NCI-H1092 treated with DMSO at 0.1 percent for 48 hours (cell line): ENCODE measurements around the gene ZIC4.

Experiments
- DNase-seq: peaks from one replicate; lab custom pipeline; 2025; lab: John Stamatoyannopoulos, UW

The ZIC4 gene

DNA sequence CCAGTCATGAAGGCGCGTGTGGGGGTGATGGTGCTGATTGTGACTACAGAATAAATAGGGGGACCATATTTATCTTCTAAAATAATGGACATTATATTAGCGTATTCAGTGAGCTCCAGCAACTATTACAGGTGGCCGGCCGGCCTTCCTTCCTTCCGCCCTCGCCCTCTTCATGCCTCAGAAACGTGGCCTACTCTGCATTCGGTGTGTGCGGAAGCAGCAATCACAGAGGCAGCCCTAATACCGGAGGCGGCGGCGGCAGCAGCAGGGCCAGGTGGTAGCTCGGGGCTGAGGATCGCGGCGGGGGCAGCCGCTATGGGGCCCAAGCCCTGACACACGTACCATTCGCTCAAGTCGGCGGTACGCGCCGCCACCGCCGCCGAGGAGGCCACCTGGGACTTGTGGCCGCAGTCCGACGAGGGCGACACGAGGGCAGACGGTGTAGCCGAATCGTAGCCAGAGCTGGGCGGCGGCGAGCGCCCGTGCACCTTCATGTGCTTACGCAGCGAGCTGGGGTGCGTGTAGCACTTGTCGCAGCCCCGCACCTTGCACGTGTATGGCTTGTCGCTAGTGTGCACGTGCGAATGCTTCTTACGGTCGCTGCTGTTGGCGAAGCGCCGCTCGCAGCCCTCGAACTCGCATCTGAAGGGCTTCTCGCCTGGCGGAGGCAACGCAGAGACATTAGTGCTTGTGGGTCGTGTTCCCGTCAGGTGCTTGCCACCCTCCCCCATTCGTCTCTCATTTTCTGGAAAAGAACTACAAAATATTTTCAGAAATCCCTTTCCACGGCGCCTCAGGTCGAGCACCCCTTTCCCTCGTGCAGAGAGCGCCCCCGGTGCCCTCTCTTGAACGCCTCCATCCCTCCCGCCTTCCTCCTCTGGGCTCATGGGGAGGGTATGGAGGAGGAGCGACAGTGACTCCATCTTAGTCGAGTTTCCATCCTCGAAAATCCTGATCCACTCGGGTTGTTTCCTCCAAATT, 15.5 kb downstream of the ZIC4 start:
- no peak for DNase-seq

DNA sequence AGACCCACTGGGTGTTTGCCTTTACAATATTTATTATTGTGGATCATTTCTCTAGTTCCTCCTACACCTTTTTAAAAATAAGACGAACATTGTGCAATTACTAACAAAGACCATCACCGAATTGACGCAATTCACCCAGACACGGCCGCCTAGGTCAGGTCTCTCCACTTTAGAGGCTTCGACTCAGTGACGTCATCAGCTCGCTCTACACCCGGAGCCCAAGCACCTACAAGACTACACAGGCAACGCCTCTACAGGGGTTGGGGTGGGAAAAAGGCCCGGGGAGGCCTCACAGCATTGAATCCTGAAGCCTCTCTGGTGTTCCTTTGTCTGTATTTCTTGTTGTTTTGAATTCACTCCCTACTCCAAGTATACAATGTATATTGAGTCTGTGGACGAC, 16.6 kb downstream of the ZIC4 start:
- no peak for DNase-seq

DNA sequence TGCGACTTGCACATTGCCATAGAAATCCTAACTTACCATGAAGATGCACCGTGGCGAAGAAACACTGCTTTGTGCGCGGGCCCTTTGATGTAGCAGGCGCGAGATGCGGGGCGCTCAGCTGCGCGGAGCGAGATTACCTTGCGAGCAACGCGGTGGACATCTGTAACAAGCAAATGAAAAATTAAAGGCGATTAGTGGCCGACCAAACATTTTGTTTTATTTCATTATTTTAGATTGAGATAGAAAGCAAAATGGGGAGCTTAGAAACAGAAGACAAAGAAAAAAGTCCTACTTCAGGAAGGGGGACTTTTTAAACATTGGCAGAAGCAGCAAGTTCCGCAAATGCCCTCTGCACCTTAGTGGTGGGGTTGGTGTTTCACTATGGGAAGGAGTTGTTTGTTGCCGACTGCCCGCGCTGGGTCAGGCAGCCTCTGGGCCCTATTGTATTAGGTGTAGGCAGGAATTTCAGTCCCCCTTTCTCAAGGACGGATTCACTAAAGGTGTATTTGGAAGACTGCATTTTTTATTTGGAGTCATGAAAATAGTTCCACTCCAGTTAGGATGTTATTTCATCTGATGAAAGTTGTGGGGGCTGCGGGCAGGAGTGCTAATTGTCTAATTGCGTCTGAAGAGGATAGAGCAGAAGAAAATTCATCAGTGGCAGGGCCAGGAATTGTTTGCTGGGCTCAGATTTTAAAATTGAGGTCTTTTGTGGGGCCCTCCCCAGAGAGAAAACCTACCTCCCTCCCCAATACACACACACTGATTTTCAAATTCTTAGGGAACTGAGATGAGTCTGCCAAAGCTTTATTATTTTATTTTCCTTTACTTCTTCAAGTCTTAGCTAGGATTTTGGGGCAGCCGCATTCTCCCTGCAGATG, 17.4 kb downstream of the ZIC4 start:
- DNase-seq, result no peak

DNA sequence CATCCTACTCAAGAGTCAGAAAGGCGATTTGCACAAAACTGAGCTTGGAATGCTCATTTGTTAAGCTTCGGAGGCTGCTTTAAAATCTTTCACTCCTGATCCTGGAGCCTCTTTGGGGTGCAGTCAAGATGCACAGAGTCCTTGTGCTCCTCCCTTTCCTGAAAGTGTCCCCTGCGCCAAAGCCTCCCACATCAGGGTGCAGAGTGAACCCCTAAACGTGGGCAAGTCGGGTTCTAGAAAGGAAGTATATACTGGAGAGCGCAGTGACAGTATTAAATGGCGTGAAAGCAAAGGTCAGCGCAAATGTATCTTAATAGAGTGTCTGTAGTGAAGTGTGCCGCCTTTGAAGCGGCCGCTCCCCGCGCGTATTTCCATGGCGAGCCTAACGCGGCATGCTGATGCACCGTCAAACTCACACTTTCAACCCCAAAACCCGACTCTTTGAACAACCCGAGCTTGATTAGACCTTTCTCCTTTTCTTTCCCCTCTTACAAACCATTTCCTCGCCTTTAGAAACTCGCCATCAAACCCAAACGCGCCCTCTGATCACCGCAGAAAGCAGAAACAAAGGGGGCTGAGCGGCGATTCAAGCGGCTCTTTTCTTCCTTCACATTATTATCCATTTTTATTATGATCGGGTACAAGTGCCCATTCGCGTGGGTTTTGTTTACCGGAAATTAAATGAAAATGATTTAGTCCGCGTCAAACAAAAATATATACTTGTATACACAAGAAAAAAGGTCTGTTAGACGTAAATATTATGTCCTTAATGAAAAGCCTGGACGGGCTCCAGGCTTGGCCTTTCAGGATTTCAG, 18.3 kb downstream of the ZIC4 start:
- DNase-seq, result no peak

DNA sequence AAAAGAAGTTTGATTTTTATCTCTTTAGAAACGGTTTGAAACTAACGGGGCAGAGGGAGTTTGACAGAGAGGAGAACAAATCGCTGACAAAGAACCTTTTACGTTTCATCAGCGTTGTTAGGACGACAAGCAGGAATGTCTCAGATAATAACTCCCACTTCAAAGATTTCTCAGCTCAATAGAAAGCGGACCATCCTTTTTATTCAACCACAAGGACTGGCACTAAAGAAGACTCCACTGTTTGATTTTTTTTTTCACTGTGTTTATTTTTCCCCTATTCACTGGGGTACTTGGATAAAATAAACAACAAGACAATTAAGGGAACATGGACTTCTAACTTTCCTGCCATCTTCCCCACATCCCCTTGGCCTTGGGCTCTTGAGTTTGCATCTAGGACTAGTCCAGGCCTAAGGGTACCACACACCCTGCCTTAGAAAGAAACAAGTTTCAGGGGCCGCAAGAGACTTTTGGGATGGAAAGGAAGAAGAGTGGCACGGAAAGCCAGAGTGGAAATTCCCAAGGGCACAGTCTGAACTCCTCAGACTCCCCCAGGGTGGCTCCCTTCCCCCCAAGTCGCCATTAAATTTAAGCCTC, 19.0 kb downstream of the ZIC4 start:
- no peak for DNase-seq

DNA sequence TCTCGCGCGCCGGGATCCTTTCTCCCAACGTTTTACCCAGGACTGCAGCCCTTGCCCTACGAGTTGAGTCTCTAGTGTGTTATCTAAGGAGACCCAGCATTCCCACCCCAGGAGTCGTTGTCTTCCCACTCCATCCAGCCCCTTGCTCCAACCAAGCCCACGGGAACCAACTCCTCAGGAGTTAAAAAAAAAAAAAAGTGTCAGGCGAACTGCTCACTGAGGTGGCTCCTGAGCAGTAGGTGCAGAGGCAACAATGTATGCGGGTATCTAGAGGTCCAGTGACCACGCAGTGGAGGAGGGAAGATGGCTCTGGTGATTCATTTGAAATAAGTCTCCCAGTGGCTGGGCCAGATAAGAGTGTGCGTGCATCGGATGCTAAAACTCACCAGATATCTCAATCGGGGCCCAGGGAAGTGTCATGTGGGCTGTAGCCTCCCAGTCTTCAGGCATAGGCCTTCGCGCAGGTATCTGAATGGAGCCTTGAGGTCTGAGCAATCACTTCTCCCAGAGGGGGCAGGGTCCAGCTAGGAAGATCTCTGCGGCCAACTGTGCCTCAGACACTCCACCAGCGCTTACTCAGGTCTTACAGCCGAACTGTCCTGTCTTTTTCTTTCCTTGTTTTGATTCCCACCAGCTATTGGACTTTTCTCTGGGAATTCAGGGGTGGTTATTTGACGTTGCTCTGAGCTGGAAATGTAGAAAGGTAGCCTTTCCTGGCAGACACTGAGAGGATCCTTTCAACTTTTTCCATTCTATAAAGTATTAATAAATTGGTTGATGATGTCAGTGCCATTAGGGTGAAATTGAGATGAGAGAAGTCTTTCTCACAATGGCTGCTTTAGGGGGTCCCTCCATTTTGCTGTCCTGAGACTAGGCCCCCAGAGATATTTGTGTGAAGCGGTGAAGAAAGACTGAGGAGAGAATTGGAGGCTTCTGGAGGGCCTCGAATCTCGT, 21.0 kb downstream of the ZIC4 start:
- no peak for DNase-seq

DNA sequence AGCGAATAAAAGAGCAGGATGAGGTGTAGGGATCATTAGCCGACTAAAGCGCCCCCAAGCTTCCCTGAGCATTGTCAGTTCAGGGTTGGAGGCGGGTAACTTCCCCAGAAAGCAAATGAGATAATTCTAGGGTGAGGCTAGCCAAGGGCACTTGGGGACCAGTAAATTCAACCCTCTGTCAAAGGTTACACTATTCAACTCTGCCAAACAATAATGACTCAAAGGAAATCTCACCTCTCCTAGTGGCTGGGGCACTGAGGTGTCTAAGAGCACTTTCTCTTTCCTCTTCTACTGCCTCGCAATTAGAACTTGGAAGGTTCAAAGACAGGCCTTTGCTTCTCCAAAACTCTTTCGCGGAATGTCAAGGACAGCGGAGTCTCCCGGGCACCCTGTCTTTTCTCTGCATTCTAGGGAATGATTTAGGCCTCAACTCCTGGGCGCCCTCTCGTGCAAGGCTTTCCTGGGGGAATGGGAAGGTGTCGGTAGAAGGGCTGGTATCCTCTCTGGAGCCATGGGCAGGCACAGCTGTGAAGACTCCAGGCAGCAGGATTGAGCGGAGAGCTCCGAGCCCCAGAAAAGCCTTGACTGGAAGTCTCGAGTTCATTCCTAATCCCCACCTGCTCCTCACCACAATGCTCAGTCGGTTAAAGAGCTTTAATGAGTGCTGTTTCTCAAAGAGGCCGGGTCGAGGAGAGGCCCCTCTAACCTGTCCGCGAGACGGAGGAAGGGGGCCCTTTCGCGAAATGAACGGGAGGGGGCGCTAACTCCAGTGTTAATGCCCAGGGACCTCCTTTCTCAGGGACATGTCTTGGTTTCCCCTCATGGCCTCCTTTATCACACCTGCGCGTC, 21.9 kb downstream of the ZIC4 start:
- DNase-seq, result no peak

DNA sequence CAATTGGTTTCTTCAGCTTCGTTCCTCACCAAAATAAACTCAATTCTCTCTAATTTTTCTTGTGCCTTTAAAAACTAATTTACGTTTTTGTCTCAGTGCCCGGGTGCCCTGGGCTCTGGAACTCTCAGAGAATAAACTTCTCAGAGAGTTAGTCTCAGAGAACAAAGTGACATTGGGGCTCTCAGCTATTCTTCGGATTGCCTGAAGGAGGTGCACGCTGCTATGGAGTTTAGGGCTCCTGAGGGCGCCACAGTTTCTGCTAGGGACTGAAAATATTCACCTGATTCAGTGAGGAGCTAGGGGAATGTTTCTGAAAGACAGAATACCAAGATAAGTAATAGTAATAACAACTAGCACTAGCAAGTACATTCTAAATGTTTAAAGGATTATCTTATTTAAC, 22.7 kb downstream of the ZIC4 start:
- no peak for DNase-seq

DNA sequence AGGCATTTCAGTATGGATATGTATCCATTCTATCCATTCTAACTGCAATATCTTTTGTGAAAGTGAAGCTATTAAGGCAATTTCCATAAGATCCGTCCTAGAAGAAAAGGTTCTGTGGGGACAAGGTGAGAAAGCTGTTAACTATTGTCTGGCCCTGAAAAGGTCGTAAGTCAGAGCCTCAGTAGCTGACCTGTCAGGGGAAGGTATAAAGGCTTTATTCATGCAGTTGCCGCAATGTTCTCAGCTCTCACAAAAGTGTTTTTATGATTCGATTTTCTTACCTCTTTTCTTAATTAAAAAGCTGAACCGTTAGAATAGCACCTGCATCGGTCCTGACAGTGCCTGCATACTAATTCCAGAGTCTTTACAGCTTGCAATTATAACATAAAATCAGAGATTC, 24.7 kb downstream of the ZIC4 start:
- DNase-seq, result no peak

DNA sequence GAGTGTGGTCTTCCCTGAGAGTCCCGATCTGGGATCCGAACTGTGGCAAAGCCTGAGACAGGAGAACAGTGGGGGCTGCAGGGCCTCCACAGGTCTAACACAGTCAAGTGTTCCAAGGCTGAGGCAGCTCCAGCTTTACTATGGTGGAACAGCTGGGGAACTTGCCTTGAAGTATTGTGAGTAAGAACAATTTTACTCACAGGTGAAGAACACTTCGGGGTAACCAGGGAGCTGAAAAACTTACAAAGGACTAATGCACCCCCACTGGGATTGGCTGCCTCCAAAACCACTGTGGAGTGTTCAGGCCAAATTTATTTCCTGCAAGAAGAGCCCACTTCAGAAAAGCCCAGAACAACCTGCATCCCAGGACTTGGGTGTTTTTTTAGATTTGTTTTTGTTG, 25.4 kb downstream of the ZIC4 start:
- no peak for DNase-seq

DNA sequence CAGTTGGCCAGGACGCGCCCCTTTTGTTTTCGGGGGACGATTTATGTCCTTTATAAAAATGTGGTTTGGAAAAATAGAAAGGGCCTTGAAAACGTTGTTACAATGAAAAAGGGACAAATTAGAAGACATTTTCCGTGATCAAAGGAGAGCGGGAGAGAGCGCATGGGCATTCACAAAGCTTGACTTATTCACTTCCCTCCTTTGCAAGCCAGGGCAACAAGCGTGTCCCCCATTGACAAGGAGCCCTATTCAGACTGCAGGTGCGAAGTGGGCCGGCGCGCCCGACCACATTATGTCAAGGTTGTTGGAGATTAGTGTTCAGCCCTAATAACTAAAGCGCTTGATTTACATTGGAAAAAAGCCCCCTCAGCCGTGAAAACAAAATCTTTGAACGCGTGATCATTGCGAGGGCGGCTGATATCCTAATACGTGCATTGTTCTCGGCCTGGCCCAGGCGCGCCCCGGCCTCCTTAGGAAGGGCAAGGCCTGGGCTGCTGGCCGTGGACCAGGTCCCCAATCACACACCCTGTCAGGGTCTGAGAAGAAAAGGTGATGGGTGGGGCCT, 25.9 kb downstream of the ZIC4 start:
- no peak for DNase-seq

DNA sequence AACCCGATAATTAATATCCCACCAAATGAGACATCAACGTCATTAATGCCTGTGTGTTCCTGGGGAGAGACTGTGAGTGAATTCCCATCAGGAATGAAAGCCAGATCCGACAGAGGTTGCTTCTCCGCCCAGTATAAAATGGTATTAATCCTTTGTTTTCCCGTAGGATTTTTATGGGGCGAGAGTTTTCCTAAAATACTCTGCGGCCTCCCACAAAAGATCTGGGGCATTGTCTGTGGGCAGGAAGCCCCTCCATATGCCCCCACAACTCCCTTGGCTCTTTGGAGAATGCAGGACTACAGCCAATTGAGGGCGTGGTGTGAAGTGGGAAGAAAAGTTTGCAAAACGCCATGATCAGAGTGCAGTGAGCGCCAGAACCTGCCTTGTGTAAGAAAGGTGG, 26.7 kb downstream of the ZIC4 start:
- no peak for DNase-seq

DNA sequence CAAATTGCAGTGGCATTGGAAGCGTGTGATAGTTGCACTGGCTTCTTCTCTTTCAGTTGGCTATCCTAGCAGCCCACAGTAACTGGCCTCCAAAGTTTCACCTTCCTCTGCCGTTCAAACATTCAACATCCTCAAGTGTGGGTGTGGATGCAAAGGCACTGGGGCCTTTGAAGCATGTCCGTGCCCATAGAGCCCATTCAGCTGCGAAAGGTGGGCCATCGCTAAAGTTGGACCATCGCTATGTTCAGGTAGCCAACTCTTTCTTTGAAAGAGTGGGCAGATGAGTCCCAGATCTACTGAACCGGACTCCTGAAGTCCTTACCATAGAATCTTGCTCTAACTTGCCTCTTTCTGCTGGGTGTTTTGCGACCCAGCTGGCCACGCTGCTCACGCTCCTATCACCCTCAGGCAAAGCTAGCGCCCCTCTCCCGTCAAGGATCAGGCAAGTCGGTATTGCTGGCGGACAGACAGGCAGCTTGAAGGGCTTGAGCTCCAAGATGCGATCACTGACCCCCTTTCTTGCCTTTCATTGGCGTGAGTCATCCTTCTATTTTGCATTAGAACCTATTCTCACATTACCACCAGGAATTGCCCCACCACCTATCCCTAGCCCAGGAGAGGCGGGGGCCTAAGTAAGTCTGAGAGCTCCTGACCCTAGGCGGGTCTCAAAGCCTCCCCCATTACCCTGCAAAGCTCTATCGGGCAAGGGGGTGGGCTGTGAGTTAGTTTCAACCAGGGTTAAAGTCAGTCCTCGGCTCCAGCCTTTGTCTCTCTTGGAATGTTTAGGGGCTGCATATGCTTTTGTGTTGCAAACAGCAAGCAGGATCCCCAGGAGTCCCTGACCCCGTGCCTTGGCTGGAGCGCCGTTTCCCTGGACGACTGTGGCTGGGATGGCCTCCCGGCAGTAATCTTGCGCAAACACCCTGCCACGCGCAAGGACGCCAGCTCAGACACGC, 28.7 kb downstream of the ZIC4 start:
- DNase-seq, result no peak

DNA sequence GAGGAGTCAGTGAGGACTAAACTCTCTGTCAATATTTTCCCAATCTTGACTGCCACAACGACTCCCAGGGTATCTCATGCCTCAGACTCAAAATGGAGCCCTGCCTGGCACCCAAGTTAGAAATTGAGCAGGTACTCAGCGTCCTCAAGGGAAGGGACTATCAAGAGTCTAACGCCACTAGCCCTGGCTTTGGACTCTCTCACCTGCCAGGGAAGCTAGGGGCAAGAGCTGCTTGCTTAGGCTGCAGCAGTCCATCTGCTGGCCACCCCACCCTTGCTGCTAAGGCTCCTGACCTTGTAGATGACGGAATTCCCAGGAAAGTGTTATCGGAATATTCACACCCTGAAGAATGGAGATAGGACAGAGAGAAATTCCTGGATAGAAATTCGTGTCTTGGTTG, 33.0 kb downstream of the ZIC4 start:
- DNase-seq, result no peak

DNA sequence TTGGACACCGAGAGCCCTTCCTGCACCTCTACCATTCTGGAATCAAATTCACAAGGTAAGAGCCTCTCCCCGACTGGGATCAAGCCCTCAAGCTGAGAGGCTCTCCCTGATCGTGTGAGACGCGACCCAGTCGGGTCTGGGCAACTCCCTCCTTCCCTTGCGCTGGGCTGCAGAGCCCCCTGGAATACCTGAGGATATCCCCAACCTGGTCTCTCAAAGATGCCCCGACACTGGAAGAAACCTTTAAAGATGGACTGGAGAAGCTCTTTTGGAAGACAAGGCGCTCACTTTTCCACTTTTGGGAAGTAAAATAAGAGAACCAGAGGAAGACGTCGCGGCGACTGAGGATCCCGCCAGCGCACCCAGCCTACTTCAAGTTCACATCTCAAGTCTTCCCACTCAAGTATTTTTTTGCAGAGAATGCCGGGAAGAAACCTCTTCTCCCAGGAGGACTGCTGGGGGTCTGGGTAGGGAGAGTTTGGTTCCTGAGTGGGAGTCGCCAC, 33.8 kb downstream of the ZIC4 start:
- DNase-seq, result no peak

DNA sequence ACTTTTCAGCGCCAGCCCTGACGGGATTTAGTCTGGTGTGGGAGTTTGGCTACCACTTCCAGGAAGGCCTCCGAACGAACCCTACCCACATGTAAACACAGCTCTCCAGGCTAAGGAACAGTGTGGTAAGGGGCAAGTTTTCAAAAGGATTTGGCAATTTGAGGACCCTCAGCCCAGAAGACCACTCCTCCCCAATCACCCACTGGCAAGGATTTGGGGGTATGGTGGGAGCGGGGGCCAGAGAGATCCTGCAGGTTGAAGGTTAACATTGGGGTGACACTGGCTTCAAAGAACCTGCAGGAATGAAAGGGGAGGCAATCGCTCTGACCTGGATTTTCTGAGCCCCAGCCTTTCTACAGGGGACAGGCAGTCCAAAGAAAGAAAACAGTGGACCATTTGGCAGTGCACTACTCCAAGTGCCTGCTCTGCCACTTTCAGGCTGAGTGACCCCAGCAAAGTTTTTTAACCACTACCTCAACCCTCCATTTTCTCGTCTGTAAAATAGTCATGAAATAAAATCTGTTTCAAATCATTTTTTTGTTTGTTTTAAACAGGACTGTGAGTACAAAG, 34.5 kb downstream of the ZIC4 start:
- DNase-seq, result no peak

DNA sequence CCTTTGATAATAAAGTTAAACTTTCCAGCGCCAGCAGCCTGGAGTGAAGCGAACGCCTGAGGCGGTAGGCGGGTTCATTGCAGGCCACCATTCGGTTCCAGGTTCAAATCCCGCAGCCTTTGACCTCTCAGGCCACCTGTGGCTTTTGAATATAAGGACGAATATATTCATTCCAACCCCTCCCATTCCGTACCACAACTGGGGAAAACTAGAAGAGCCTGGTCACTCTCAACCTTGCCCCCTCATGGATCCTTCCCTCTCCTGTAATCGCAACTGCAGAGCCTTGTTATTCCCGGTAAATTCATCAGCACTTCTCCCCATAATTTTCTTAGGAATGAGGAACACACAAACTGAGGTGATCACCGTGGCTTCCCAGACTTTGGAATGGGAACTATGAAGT, 35.2 kb downstream of the ZIC4 start:
- no peak for DNase-seq

DNA sequence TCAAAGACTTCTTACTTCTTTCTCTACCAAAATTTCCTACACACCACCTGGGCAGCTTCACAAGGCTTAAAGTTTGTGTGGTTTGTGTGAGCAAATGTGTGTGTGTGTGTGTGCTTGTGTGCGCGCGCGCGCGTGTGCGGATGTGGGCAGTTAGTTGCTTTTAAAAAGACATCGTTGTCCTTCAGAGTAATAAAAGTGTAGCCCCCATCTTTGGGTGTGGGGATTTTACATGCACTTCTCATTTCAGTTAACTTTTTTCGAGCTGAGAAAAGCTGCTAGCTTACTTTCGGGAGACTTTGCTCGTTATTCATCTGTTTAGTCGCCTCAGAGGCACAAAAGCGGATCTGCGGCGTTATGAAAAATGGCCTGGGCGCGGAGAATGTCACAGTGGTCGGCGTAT, 36.0 kb downstream of the ZIC4 start:
- DNase-seq, result no peak
